Inferior parietal cortex (tissue), 1 donor: ENCODE measurements around the gene GJB5.
"Not testable (repeated sequence)": the region's sequence is repeated elsewhere in the genome, so short reads cannot be mapped to it uniquely, and the experiment has no call there.

ENCODE experiments used
- DNase-seq: peaks from one replicate; pipeline ENCODE4 v3.0.0-alpha.2; 2016; ENCODE audit errors: extremely low spot score

The GJB5 gene

DNA sequence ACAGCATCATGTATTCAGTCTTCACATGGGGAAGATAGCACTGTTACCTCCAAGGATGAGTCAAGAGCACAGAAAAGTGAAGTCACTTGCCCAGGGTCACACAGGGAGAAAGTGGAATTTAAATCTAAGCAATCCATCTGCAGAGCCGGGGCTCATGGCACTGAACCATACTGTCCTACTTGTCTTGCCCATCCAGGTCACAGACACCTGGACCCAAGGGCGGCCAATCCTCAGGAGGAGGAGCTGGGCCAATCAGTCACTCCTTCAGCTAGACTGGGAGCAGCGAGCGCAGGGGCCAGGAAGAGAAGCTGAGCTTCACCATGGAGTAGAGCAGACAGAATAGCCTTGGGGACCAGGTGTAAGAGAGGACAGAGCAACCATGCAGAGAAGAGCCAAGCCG lies 9.2 kb upstream of the GJB5 start:
- no peak for DNase-seq

DNA sequence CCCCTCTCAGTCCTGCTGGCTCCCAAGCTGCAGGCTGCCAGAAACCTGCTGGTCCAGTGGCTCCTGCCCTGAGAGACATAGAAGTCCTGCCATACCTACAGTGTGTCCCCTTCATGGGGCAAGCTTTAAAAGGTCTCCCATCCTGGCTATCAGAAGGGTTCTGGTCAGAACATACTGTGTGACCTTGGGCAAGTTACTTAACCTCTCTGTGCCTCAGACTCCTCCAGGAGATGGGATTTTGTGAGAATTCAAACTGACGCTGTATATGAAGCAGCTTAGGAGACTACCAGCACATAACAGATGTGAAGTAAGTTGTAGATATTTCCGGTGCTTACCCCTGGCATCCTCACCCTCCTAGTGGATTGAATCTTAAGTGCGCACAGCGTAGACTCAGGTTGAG lies 8.7 kb upstream of the GJB5 start:
- DNase-seq = no peak

DNA sequence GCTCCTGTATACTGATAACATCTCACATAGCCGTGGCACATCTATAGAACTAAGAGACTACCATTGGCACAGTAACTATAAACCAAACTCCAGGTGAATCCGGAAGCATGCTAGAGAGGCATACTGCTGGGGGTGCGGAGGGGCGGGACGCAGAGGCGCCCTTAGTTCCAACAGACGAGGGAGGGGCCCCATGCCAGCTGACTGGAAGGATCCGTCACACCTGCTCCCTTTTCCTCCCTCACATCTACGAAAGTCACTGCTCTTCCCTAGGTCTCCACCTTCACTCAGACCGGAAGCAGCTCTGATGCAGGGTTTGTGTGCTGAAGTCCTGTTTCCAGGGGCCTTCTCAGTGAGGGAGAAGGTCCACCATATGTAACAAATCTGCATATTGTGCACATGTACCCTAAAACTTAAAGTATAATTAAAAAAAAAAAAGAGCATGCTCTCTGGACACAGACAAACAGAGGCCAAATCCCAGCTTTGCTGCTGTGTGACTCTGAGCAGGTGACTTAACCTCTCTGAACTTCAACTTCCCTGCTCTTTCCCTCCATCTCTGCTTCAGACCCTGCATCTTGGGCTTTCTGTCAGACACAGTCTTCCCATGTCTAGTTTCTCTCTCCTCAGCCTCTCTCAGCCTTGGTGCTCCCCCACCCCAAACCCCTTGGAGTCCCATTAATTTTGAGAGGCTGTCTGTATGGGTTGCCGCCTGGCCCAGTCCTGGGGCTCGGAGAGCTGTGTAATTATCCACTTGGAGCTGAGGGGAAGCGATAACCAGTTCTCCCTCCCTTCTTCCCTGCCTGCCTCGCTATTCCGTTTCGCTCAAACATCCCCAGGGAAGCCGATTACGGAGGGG lies 7.8 kb upstream of the GJB5 start:
- no peak for DNase-seq

DNA sequence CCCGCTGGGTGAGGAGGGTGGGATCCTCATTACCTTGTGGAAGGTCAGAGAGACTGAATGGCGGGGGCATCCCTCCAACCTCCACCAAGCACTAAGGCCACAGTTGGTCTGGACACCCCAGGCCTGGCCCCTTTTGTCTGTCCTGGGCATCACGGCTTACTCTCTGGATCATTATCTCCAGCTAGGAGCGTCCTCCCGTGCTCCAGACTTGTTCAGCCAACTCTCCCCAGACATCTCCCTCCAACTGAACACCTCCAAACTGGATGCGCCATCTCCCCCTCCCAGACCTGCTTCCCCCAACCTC lies 7.3 kb upstream of the GJB5 start:
- DNase-seq = no peak

DNA sequence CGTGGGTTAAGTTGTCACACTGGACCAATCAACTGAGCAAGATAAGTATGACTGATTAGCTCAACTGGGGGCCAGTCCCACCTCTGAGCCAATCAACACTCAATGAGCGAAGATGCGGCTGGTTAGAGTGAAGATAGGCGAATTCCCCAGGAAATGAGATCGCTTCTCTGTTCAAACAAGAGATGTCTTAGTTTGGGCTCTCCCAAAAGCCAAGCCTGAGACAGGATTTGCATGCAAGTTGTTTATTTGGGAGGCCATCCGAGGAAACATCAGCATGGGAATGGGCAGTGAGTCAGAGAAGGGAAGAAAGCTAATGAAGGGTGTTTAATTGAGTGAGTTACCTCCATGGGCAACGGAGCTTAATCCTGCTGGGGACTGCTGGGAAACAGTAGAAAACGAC lies 4.9 kb upstream of the GJB5 start:
- no peak for DNase-seq

DNA sequence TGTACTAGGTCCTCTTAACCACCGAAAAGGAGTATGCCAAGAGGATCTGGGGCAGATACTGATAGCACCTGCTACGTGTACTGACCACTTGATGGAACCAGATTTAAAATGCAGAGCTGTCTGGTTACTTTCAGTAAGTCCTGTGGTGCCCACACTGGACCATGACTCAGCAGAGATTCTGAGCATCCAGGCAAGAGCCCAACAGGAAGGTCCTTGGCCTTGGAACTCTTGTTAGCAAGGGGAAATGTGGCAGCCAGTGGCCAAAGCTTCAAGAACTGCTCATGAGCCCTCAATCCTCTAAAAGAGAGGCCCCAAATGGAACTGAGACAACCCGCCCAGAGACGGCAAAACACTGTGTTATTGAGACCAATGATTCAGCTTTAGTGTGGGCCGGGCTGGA lies 4.2 kb upstream of the GJB5 start:
- no peak for DNase-seq

DNA sequence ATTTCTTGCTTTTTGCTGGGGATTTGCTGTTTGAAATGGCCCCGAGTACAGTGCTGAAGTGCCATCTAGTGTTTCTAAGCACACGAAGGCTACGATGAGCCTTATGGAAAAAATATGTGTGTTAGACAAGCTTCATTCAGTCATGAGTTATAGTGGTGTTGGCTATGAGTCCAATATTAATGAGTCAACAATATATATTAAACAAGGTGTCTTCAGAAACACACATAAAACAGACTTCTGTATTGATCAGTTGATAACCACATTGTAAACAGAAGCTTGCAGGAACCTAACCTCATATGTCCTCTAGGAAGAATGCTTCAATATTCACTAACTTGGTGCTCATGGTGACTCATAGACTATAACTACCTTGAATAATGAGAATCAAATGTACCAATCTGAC lies 1.7 kb upstream of the GJB5 start:
- no peak for DNase-seq

DNA sequence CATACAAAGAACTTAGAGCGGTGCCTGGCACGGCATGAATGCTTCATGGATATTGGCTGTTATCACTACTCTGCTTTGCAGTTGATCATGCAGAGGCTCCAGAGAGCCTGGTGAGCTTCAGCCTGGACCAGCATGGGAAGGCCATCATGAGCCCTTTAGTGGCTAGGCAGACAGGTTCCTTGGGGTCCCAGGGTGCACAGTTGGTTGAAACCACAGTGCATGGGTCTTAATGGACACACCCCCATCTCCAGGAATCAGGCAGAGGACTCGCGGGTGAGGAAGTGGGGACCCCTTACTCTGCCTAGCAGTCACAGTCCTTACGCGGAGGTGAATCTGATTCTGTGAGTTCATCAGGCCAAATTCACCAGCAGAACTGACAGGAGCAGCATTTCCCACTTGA lies 1.1 kb downstream of the GJB5 start:
- no peak for DNase-seq

DNA sequence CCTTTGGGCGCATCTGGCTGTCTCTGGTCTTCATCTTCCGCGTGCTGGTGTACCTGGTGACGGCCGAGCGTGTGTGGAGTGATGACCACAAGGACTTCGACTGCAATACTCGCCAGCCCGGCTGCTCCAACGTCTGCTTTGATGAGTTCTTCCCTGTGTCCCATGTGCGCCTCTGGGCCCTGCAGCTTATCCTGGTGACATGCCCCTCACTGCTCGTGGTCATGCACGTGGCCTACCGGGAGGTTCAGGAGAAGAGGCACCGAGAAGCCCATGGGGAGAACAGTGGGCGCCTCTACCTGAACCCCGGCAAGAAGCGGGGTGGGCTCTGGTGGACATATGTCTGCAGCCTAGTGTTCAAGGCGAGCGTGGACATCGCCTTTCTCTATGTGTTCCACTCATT lies 2.5 kb downstream of the GJB5 start:
- DNase-seq = no peak

DNA sequence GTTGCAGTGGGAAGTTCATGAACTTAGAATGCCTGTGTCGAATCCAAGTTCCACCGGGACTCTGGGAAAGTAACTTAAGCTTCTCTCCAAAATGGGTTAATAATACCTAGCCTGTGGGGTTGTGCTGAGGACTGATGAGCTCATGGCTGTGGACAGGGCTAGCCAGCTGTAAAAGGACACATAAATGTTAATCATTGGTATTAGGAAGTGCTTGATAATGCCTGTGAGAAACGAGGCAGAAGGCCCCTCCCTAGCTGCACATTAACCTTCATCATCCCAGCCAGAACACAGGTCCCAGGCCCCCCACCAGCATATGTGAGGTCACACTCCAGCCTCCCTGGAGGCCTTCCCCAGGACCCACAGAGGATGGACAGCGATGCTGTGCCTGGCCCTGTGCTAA lies 3.9 kb downstream of the GJB5 start:
- DNase-seq = no peak

DNA sequence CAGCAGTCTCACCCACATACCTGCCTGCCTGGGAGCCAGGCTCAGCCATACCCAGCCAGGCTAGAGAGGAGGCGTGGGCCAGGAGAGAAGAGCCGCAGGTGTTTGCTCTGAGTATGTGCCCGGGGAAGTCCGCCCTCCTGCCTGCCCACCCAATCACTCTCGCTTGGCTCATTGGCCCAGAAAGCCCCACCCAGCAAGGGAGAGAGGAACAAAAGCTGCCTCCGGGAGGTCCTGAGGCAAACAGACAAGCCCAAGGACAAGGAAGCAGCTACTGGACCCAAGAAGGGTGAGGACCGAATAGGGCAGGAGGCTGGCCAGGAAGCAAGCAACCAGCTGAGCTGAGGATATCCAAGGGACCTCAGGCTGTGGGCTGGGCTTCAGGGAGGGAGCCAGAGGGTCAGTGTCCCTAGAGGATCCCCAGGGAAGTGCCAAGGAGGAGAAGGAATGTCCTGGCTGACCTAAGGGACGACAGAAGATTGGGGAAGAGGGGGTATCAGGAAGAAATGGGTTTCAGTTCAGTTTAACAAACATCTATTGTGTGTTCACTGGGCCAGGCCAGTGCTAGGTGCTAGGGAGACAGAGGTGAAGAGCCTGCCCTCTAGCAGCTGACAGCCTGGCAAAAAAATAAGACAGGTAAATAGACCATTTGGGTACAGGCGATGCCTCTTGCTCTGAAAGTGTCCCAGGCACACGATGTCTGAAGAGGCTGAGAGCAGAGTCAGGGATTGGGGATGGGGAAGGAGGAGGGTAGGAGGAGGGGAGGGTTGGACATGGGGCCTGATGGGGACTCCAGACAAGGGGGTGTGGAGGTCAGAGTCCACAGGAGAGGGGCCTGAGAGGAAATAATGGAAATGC lies 4.9 kb downstream of the GJB5 start, which contains the start of gene GJB4:
GJB4 (plus strand) TSS at position 238 of the 855 bp plus-strand sequence. CDS start 1,515 bp downstream, outside the sequence.
- no peak for DNase-seq

DNA sequence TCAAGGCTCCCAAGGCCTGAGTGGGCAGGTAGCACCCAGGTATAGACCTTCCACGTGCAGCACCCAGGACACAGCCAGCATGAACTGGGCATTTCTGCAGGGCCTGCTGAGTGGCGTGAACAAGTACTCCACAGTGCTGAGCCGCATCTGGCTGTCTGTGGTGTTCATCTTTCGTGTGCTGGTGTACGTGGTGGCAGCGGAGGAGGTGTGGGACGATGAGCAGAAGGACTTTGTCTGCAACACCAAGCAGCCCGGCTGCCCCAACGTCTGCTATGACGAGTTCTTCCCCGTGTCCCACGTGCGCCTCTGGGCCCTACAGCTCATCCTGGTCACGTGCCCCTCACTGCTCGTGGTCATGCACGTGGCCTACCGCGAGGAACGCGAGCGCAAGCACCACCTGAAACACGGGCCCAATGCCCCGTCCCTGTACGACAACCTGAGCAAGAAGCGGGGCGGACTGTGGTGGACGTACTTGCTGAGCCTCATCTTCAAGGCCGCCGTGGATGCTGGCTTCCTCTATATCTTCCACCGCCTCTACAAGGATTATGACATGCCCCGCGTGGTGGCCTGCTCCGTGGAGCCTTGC lies 6.4 kb downstream of the GJB5 start:
- DNase-seq = no peak

DNA sequence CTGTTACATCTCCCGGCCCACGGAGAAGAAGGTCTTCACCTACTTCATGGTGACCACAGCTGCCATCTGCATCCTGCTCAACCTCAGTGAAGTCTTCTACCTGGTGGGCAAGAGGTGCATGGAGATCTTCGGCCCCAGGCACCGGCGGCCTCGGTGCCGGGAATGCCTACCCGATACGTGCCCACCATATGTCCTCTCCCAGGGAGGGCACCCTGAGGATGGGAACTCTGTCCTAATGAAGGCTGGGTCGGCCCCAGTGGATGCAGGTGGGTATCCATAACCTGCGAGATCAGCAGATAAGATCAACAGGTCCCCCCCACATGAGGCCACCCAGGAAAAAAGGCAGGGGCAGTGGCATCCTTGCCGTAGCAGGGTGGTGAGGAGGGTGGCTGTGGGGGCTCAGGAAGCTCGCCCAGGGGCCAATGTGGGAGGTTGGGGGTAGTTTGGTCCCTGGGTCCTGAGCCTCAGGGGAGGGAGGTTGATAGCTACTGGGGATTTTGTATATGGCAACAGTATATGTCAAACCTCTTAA lies 7.0 kb downstream of the GJB5 start:
- DNase-seq = no peak

DNA sequence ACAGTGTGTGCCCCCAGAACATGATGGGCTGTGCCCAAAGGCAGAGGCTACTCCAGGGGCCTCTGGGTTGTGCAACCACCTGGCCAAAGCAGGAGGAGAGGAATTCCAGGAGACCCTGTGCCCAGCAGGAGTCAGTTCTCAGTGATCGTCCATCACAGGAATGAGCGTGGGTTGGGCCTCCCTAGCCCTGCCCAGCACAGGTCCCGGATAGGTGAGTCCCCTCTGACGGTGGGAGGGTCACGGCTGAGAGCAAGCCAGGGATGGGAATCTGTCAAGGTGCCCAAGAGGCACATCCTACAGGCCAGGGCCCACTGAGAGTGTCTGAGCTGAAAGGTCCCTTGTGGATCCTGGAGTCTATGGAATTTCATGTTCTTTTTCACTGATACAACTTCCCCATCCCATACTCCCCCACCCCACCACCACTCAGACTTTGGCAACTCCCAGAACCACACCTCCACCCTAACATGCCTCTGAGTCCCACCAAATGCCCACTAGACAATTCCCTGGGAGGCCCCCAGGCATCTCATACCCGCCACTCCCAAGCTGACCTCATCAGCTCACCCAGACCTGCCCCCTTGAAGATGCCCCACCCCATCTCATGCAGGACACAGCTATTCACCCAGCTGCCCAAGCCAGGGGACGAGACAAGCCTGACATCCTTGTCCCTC lies 7.8 kb downstream of the GJB5 start:
- no peak for DNase-seq

DNA sequence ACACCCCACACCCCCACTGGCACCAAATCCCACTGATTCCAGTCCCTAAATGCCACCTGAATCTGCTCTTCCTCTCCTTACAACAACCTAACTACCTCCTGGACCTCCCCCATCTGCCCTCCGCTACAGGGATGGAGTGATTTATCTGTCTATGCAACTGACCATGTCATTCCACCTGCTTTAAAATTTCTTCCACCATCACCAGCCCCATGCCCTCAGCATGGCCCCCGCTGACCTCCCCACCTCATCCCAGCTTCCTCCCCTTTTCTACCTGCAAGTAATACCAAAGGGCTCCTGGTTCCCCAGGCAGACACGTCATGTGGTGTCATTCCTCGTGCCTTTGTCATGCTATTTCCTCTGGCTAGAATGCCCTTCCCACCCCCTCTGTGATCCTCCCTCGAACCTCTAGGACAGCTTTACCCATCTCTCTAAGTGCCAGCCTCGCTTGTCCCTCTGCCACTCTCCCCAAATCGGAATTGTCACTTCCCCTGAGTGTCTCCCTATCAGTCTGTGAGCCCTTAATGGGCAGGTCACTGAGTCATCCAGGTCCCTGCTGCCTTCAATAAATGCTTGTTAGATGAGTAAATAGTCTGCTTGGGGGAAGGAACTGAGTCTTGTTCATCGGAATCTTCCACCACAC lies 8.4 kb downstream of the GJB5 start:
- no peak for DNase-seq

DNA sequence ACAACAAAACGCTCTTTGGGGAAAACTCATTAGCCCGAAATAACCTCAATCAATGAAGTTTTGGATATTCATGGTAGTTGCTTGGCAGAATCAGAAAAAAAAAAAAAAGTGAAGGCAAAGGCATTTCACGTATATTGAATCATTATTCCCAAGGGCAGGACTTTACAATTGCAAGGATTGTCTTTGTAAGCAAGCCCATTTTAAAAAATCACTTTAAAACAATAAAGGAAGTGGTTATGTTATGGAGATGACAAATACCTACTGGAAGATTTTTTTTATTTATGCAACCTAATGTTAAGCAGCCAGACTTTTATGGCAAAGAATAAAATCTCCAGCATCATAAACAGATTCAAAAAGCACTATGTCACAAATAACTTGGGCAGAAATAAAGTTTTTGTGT lies 14.0 kb downstream of the GJB5 start:
- no peak for DNase-seq

DNA sequence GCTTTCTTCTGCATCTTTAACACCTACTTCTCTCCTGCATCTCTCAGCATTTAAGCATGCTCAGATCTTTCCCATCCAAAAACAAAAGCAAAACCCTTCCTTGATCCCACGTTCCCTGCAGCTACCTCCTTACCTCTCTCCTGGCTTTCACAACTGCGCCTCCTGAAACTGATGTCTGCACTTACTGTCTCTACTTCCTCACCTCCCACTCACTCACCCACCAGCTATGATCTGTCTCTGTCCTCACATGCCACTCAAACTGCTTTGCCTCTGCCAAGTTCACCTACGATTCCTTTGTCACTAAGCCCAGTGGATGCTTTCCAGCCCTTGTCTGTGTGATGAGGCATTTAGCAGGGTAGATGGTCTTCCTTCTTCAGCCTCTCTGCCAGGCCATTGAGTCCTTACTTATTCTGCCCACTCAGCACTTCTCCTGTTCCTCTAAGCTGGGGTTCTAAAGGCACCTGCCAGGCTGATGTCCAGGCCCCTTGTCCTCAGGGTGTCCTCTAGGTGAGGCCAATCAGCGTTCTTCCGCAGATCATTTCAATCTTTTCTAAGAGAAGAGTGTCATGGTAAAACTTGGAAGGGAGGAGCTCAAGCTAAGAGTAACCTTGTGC lies 16.2 kb downstream of the GJB5 start:
- peak; percentile 42 for DNase-seq

DNA sequence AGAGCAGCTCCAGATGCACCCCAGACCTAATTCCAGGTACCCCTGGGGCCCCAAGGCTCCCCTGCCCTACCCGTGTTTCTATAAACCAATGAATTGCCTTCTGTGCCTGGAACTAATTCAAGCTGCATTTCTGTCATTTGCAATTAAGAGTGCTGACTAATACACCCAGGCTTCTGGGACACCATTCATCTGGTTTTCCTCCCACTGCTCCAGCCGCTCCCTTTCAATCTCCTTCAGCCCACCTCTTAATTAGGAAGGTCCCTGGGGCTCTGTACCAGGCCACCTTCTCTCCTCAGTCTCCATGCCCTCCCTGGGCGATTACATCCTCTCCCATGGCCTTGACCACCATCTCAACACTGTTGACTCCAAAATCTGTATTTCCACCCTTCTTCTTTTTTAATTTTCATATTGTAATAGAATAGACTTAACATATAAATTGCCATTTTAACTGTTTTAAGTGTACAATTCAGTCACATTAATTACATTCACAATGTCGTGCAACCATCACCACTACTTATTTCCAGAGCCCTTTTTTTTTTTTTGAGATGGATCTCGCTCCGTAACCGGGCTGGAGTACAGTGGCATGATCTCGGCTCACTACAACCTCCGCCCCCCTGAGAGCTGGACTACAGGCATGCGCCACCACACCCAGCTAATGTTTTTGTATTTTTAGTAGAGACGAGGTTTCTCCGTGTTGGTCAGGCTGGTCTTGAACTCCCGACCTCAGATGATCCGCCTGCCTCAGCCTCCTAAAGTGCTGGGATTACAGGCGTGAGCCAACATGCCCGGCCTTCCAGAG lies 16.9 kb downstream of the GJB5 start:
- DNase-seq = no peak

DNA sequence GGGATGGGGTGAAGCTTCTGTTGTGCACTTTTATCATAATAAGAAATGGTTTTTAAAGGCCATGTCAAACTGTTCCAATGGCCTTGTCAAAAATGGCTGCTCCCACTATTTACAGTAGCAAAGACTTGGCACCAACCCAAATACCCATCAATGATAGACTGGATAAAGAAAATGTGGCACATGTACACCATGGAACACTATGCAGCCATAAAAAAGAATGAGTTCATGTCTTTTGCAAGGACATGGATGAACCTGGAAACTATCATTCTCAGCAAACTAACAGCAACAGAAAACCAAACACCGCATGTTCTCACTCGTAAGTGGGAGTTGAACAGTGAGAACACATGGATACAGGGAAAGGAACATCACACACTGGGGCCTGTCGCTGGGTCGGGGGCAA lies 18.3 kb downstream of the GJB5 start:
- not testable (repeated sequence) for DNase-seq

DNA sequence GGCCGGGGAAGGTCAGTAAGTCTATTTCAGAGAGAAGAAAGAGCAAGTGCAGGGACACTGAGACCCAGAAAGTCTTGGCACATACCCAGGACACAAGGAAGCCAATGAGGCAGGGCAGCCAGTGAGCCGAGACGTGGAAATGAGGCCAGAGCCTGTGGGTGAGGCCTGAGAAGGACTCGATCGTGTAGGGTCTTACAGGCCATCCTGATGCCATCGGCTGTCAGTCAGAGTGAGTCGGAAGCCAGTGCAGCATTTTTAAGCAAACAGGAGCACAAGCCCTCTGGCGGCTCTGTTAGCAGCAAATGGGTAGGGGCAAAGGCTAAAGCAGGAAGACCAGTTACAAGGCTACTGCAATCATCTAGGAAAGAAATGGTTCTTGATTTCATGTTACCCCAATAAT lies 20.1 kb downstream of the GJB5 start:
- DNase-seq = no peak
